HG03175 (cell line): ENCODE data around the gene FBXO34.
"Not testable (repeated sequence)": the region's sequence is repeated elsewhere in the genome, so short reads cannot be mapped to it uniquely, and the experiment has no call there.

ENCODE experiments used
- ATAC-seq: cut with Tn5 transposase; IDR thresholded peaks from one replicate; pipeline ENCODE4 v1.9.1; 2021; ENCODE audit warnings: mild to moderate bottlenecking, moderate library complexity; ENCODE audit not compliant: unreplicated experiment

The FBXO34 gene

GRCh38 chr14:55381040-55381439 is 109.8 kb downstream of the FBXO34 start:
- ATAC-seq = no peak

- ATAC-seq = no peak
Observed at GRCh38 chr14:55381561-55381960, 110.3 kb downstream of the FBXO34 start.

GRCh38 chr14:55382483-55382882 is 111.3 kb downstream of the FBXO34 start:
- ATAC-seq = no peak

GRCh38 chr14:55383056-55383466 is 111.8 kb downstream of the FBXO34 start:
- ATAC-seq = not testable (repeated sequence)

- ATAC-seq = no peak
Observed at GRCh38 chr14:55383541-55384140, 112.4 kb downstream of the FBXO34 start.

- ATAC-seq = no peak
Observed at GRCh38 chr14:55384536-55384935, 113.3 kb downstream of the FBXO34 start.

GRCh38 chr14:55386037-55386808 is 115.0 kb downstream of the FBXO34 start:
- ATAC-seq = no peak

GRCh38 chr14:55387121-55387520 is 115.9 kb downstream of the FBXO34 start:
- ATAC-seq = no peak

- no peak for ATAC-seq
Observed at GRCh38 chr14:55388160-55388559, 116.9 kb downstream of the FBXO34 start.

- ATAC-seq = no peak
Observed at GRCh38 chr14:55389330-55389729, 118.1 kb downstream of the FBXO34 start.

GRCh38 chr14:55398679-55399078 is 127.5 kb downstream of the FBXO34 start:
- ATAC-seq = no peak

GRCh38 chr14:55399183-55399582 is 128.0 kb downstream of the FBXO34 start:
- no peak for ATAC-seq

- ATAC-seq = no peak
Observed at GRCh38 chr14:55399852-55400251, 128.6 kb downstream of the FBXO34 start.

GRCh38 chr14:55401751-55402150 is 130.5 kb downstream of the FBXO34 start:
- ATAC-seq = no peak
